Loucy (cell line): ENCODE measurements around the gene WDR5.

Source experiments
- EZH2phosphoT487 ChIP-seq: fragments of 200-600 bp; IDR thresholded peaks from 2 replicates; pipeline ENCODE4 v1.6.1; 2018; ENCODE audit warnings: antibody characterized with exemption, mild to moderate bottlenecking, moderate library complexity, borderline replicate concordance
- TF ChIP-seq, protein P1 (sequence below): fragments of 200-600 bp; sonication (generic); conservative IDR thresholded peaks from 2 replicates; pipeline ENCODE4 v1.5.1; 2014; ENCODE audit warnings: mild to moderate bottlenecking, antibody characterized with exemption, low read length

DNA sequence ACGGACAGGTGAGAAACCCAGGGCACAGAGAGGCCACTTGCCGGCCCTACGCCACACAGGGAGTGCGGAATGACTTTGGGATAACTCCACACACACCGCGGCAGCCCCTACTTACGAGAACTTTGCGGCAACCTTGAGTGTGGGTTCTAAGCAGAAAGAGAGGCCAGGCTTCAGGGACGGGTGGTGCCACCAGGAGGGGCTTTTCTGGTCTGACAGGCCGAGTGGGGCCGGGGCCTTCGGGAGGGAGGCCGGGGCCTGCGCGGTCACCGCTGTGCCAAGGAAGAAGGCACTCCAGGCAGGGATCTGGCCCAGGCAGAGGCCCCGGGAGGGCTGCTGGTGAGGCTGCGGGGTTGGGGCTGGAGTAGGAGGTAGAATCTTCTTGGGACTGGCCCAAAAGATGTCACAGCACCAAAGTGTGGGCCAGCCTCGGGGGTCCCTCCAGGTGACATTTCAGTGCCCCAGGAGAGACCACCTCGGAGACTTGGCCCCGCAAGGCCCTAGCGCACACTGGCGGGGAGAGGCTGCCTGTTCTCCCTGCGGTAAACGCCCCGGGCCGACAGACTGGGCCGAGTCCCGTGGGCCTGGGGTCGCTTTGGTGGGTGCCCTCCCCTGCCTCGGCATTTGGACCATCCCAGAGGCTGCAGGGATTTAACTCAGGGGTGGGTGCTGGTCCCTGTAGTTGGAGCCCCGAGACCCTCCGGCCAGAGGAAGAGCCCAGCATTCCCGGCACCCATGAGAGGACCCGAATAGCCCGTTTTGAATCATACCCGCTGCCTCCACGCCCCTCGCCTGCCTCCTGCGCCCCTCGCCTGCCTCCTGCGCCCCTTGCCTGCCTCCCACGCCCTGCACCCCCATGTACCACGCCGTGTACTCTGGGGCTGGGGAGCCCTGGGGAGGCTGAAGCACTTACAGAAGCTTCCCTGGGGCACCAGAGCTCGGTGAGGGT lies 37.5 kb downstream of the WDR5 start:
- TF ChIP-seq, protein P1, sequence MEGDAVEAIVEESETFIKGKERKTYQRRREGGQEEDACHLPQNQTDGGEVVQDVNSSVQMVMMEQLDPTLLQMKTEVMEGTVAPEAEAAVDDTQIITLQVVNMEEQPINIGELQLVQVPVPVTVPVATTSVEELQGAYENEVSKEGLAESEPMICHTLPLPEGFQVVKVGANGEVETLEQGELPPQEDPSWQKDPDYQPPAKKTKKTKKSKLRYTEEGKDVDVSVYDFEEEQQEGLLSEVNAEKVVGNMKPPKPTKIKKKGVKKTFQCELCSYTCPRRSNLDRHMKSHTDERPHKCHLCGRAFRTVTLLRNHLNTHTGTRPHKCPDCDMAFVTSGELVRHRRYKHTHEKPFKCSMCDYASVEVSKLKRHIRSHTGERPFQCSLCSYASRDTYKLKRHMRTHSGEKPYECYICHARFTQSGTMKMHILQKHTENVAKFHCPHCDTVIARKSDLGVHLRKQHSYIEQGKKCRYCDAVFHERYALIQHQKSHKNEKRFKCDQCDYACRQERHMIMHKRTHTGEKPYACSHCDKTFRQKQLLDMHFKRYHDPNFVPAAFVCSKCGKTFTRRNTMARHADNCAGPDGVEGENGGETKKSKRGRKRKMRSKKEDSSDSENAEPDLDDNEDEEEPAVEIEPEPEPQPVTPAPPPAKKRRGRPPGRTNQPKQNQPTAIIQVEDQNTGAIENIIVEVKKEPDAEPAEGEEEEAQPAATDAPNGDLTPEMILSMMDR, result no peak
- TF ChIP-seq EZH2phosphoT487, result no peak
